ENCODE results near the gene FCER1G. TPM values are rescaled to one million over a fixed set of nuclear protein-coding genes. Genes with fewer than 3 reads are reported as not detected.
"Not testable (repeated sequence)": the region's sequence is repeated elsewhere in the genome, so short reads cannot be mapped to it uniquely, and the experiment has no call there.

The FCER1G gene
- total and polyA plus RNA-seq, 9 of the 15 experiments (the other 6 are each of a cell fraction or from before 2014, with no cell fraction given), result 0.15 to 0.69 (median 0.31) TPM; not detected in 2

DNA sequence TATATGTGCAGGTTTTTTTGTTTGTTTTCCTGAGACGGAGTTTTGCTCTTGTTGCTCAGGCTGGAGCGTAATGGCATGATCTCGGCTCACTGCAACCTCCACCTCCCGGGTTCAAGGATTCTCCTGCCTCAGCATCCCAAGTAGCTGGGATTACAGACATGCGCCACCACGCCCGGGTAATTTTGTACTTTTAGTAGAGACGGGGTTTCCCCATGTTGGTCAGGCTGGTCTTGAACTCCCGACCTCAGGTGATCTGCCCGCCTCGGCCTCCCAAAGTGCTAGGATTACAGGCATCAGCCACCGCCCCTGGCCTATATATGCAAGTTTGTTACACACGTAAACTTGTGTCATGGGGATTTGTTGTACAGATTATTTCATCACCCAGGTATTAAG lies 9.6 kb downstream of the FCER1G start:
- not testable (repeated sequence) for H2AFZ ChIP-seq (ENCODE audit: low read depth, low read length); H3K4me3 ChIP-seq; ATAC-seq; H4K20me1 ChIP-seq (replicated peaks; ENCODE audit: control insufficient read depth, insufficient read depth, low read length); H3K4me2 ChIP-seq (ENCODE audit: insufficient read depth, low read length); H3K27me3 ChIP-seq (ENCODE audit: control insufficient read depth in 2 of 2, insufficient read depth in 2 of 2, low read length in 2 of 2); H3K9me3 ChIP-seq (replicated peaks; ENCODE audit: control insufficient read depth, insufficient read depth, low read depth, low read length); H3K9me1 ChIP-seq (ENCODE audit: control insufficient read depth, insufficient read depth, low read length); FAIRE-seq; H3K27ac ChIP-seq (ENCODE audit: extremely low read depth, low read depth, low read length); DNase-seq (ENCODE audit: extremely low read depth in 1 of 4, low spot score in 3 of 4); BruUV-seq (replicated peaks); H3K9ac ChIP-seq (ENCODE audit: insufficient read depth in 1 of 2, low read depth in 2 of 2, low read length in 2 of 2)
- in situ Hi-C loops (cut with MboI) (loop anchor here (5.0 kb wide), 1 partner anchor 158 kb away; no protein-coding TSS in a partner anchor), intact Hi-C loops (cut with micrococcal nuclease) (loop anchor here (1.0 to 5.0 kb wide), 4 partner anchors 14 to 143 kb away; partner anchors contain the start of genes B4GALT3 and CFAP126)
- ChIA-PET CTCF (ENCODE audit: low intra/inter-chr PET ratio) (interaction anchor here (1.1 to 1.3 kb wide), 2 partner anchors 15 to 150 kb away, joined by 4 to 8 read pairs; no protein-coding TSS in a partner anchor), POLR2A (interaction anchor here (0.8 to 2.0 kb wide), 3 partner anchors 11 to 142 kb away, joined by 3 to 8 read pairs (median 4); no protein-coding TSS in a partner anchor)
- peaks cover 21% of the 10 kb centered on the region for H3K36me3 ChIP-seq (ENCODE audit: control insufficient read depth, insufficient read depth, low read length)
- peak; percentile 33 for TF ChIP-seq DACH1 (IDR thresholded peaks at IDR 0.05; ENCODE audit: partially characterized antibody)
- H3K4me1 ChIP-seq (replicated peaks in 1 of 2; ENCODE audit: control insufficient read depth in 2 of 2, insufficient read depth in 2 of 2, low read length in 2 of 2), result peaks cover 15 to 21% of the 10 kb centered on the region in 2 experiments; a peak in 3 of 5 replicates
- H3K79me2 ChIP-seq (ENCODE audit: control insufficient read depth, insufficient read depth, low read length), result peaks cover 19% of the 10 kb centered on the region
- 79% methylated on average over 10 of the region's 13 CpGs for WGBS (ENCODE audit: insufficient coverage, low coverage, missing lambda C conversion rate)

DNA sequence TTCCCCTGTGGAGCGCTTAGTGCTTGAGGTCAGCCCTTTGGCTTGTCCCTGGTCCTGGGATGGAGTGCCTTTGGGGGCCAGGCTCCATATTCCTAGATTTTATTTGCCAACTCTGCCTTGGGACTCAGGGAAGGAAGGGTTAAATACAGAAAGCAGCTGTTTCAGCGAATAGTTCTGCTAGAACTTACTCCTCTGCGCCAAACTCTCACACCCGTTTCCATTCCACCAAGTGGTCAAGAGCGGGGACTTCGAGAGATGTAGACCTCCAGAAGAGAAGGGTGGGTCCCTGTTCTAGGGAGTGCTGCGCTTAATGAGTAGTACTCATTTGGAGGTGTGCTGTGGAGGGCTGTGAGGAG lies 10.1 kb downstream of the FCER1G start:
- in situ Hi-C loops (cut with MboI) (loop anchor here (5.0 kb wide), 1 partner anchor 157 kb away; no protein-coding TSS in a partner anchor), intact Hi-C loops (cut with micrococcal nuclease) (loop anchor here (1.0 to 5.0 kb wide), 4 partner anchors 15 to 142 kb away; partner anchors contain the start of genes B4GALT3 and CFAP126)
- FAIRE-seq (no peak), ATAC-seq (peak; percentile 5), DNase-seq (ENCODE audit: extremely low read depth in 1 of 4, low spot score in 3 of 4) (no peak)
- Histone ChIP-seq H2AFZ (ENCODE audit: low read depth, low read length) (peak overlapping the region; percentile 99), H3K4me2 (ENCODE audit: insufficient read depth, low read length) (peak overlapping the region; percentile 42; the same call in 1 of the 2 replicates), H3K79me2 (ENCODE audit: control insufficient read depth, insufficient read depth, low read length) (peaks cover 19% of the 10 kb centered on the region), H3K27ac (ENCODE audit: extremely low read depth, low read depth, low read length) (peak overlapping the region; percentile 36), H3K36me3 (ENCODE audit: control insufficient read depth, insufficient read depth, low read length) (peaks cover 26% of the 10 kb centered on the region), H4K20me1 (replicated peaks; ENCODE audit: control insufficient read depth, insufficient read depth, low read length) (no peaks in the 10 kb centered on the region), H3K4me3 (no peak overlapping the region), H3K9me1 (ENCODE audit: control insufficient read depth, insufficient read depth, low read length) (no peaks in the 10 kb centered on the region), H3K27me3 (ENCODE audit: control insufficient read depth in 2 of 2, insufficient read depth in 2 of 2, low read length in 2 of 2) (no peaks in the 10 kb centered on the region), H3K9me3 (replicated peaks; ENCODE audit: control insufficient read depth, insufficient read depth, low read depth, low read length) (no peaks in the 10 kb centered on the region), H3K9ac (ENCODE audit: insufficient read depth in 1 of 2, low read depth in 2 of 2, low read length in 2 of 2) (peak overlapping the region in 1 of 2 experiments; percentile 18; a peak in 2 of 4 replicates), H3K4me1 (replicated peaks in 1 of 2; ENCODE audit: control insufficient read depth in 2 of 2, insufficient read depth in 2 of 2, low read length in 2 of 2) (peaks cover 15 to 21% of the 10 kb centered on the region in 2 experiments; a peak in 3 of 5 replicates)
- TF ChIP-seq HDAC8 (tag; IDR thresholded peaks at IDR 0.05) (no peak), ETV1 (tag; conservative IDR thresholded peaks at IDR 0.05; ENCODE audit: low read depth) (0 out of 2 replicates have a peak, but pooled peaks have one; percentile 17)
- 48% methylated on average over 7 of the region's 7 CpGs for WGBS (ENCODE audit: insufficient coverage, low coverage, missing lambda C conversion rate)
- no TSS peak for BruUV-seq (replicated peaks)
- ChIA-PET CTCF (ENCODE audit: low intra/inter-chr PET ratio) (interaction anchor here (0.8 to 1.3 kb wide), 3 partner anchors 16 to 149 kb away, joined by 3 to 8 read pairs (median 4); no protein-coding TSS in a partner anchor), POLR2A (interaction anchor here (0.7 to 2.1 kb wide), 16 partner anchors 9 to 685 kb away, joined by 3 to 9 read pairs (median 4); partner anchors contain the start of genes NDUFS2 and SDHC)
